ENCODE data around the gene SHROOM3.

The SHROOM3 gene

DNA sequence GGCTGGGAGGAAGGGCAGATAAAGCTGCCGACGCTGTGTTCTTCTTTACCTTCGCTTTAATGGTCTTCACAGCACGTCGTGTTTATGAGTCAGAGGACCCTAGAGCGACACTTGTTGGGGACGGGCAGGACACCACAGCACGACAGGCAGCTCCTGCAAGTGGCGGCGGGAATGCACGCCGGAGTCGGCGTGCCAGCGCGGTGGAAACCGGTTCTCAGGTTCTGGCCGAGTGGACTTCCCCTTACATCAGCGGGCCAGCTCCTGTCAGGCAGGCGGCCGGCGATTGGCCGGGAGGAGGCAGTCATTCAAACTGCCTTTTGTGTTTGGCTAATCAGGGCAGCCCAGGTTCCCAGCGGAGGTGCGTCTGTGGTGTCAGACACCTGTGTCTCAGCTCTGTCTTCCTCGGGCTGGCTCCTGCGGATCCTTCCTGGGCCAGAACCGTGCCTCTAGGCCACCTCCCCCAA, 150.9 kb downstream of the SHROOM3 start:
- TF ChIP-seq, protein P1, sequence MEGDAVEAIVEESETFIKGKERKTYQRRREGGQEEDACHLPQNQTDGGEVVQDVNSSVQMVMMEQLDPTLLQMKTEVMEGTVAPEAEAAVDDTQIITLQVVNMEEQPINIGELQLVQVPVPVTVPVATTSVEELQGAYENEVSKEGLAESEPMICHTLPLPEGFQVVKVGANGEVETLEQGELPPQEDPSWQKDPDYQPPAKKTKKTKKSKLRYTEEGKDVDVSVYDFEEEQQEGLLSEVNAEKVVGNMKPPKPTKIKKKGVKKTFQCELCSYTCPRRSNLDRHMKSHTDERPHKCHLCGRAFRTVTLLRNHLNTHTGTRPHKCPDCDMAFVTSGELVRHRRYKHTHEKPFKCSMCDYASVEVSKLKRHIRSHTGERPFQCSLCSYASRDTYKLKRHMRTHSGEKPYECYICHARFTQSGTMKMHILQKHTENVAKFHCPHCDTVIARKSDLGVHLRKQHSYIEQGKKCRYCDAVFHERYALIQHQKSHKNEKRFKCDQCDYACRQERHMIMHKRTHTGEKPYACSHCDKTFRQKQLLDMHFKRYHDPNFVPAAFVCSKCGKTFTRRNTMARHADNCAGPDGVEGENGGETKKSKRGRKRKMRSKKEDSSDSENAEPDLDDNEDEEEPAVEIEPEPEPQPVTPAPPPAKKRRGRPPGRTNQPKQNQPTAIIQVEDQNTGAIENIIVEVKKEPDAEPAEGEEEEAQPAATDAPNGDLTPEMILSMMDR (conservative IDR thresholded peaks at IDR 0.05; ENCODE audit: low read depth, low read length) = peak; percentile 49
- peak overlapping the region; percentile 65 for H3K4me3 ChIP-seq (ENCODE audit: low read depth, low read length)
- peak; percentile 76 for DNase-seq (ENCODE audit: low read depth)

DNA sequence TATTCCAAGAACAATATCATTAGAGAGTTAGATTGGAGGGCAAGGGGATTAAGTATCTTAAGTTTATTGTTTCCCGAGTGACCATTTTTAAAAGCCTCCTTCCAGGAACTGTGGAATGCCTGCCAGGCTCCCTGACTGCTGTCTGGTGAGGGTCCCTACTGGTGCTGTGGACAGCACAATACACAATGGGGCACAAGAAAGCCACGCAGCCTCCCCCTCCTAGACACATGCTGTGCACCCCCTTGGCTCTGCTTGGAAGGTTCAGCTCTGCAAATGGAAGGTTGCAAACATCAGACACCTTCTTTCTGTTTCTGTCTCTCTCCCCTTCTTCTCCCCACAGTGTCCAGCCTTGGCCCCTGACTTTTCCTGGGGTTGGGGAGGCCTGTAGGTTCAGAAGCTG, 153.2 kb downstream of the SHROOM3 start:
- H3K4me3 ChIP-seq (ENCODE audit: low read depth, low read length) = no peak overlapping the region
- DNase-seq (ENCODE audit: low read depth) = no peak
- TF ChIP-seq, protein P1 (conservative IDR thresholded peaks at IDR 0.05; ENCODE audit: low read depth, low read length) = no peak

DNA sequence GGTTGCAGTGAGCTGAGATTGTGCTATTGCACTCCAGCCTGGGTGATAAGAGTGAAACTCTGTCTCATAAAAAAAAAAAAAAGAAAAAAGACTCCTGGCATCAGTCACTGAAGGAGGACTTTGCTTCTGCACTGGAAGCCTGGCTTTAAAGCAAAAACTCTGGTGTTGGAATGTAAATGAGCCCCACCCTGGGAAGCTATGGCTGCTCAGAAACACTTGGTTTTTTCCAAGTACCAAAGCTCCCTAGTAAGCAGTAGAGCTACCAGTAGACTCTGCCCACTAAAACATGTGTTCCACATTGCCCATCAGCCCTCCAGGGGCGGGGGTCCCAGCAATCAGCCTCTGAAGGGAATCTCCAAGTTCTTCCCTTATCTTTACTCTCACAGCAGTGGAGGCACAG, 154.4 kb downstream of the SHROOM3 start:
- DNase-seq (ENCODE audit: low read depth) = peak; percentile 65
- H3K4me3 ChIP-seq (ENCODE audit: low read depth, low read length) = no peak overlapping the region
- TF ChIP-seq, protein P1 (conservative IDR thresholded peaks at IDR 0.05; ENCODE audit: low read depth, low read length) = no peak

DNA sequence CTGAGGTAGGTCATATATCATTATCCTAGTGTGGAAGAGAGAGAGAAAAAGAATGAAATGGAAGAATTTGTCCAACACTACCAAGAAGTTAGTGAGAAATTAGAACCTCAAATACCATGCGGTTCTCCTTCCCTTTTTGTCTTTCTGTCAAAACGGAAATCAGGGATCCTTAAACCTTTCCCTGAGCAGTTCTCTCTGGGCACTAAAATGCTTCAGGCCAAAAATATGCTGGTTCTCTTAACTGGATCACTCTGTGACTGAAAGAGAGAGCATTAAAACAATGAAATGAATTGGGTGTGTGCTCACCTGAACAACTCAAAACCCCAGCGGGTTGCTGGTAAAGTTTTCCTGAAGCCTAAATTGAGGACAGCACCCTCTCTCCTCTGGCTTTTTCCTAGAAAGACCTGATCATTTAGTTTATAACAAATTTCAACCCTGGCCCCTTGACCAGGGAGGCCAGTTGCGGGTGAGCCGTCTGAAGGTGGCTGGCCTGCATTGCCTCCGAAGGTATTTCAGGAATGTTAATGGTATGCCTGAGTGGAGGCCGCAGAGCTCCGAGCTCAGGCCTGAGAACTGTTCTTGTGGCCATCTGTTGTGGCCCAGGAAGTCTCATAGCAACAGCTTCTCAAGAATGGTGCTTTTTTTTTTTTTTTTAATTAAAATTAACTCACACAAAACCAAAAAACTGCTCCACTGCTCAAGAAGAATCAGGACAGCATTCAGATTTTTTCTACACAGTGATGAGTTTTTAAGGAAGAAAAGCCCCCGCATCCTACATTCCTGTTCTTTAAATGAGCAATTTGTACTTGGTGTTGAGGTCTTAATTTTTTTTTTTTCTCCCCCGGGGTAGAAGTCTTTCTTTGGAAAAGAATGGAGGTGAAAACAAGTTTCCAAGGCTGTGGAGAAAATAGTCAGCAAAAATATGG, 155.1 kb downstream of the SHROOM3 start:
- DNase-seq (ENCODE audit: low read depth) = peak; percentile 98
- TF ChIP-seq, protein P1 (conservative IDR thresholded peaks at IDR 0.05; ENCODE audit: low read depth, low read length) = no peak
- H3K4me3 ChIP-seq (ENCODE audit: low read depth, low read length) = no peak overlapping the region

DNA sequence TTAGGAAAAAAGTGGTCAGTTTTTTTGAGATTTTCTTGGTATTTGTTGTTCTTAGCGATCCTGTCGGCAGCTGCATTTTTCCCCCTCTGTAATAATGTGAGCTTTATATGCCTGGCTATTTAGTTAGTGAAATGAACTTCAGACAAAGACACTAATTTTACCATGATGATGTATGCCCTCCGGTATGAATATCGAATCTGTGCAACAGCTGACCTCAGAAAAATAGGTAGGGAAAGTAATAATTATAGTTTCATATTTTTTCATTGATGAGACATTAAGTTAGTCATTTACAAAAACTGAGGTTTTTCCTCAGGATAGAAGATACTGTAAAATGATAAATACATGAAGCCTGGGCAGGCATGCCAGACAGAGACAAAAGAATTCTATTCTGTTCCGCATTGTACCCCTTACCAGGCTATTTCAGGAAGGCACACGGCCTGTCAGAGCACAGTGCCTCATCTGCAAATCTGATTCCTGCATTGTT, 155.8 kb downstream of the SHROOM3 start:
- TF ChIP-seq, protein P1 (conservative IDR thresholded peaks at IDR 0.05; ENCODE audit: low read depth, low read length) = no peak
- DNase-seq (ENCODE audit: low read depth) = peak; percentile 55

DNA sequence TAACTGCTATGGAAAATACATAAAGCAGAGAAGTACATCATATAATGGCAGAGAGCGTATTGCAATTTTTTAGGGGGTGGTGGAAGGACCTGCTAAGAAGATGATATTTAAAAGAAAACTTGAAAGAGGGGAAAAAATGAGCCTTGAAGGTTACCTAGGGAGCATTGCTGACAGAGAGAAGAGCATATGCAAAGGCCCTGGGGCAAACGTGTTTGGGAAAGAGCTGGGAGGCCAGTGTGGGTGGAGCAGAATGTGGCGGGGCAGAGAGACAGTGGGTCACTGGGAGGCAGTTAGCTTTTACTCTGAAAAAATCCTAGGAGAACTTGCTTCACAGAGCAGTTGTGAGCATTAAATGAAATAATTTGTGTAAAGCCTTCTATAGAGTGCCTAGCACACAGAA, 157.0 kb downstream of the SHROOM3 start:
- TF ChIP-seq, protein P1 (conservative IDR thresholded peaks at IDR 0.05; ENCODE audit: low read depth, low read length) = no peak
- no peak overlapping the region for H3K4me3 ChIP-seq (ENCODE audit: low read depth, low read length)
- DNase-seq (ENCODE audit: low read depth) = no peak

More for the DNA sequence above, 155.8 kb downstream of the SHROOM3 start:
- H3K4me3 ChIP-seq (ENCODE audit: low read depth, low read length) = no peak overlapping the region
